GM20000 (cell line): Measurements from ENCODE around the gene PTPRN2.

Experiments
- DNase-seq: peaks from one replicate; pipeline ENCODE4 v3.0.0; 2012; ENCODE audit warnings: low spot score
- CTCF ChIP-seq: IDR thresholded peaks from 2 replicates; pipeline ENCODE4 v1.5.1; 2012; ENCODE audit warnings: mild to moderate bottlenecking, control low read depth; ENCODE audit errors: extremely low read depth, missing control alignments

PTPRN2 gene

GRCh38 chr7:157908006-157908782 is 679.4 kb downstream of the PTPRN2 start:
- no peak for TF ChIP-seq CTCF
- no peak for DNase-seq

DNA sequence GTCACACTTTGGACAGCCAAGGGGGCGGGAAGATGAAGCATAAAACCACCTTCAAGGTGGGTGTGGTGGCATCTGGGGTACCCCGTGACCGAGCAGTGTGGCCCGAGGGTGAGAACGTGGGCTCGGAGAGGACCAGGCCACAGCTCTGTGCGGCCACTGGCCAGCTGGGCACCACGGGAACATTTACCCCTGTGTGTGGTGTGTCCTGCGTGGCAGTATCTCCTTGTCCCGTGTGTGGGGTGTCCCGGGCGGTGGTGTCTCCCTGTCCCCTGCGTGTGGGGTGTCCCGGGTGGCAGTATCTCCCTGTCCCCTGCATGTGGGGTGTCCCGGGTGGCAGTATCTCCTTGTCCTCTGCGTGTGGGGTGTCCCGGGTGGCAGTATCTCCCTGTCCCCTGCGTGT is 680.5 kb downstream of the PTPRN2 start:
- no peak for TF ChIP-seq CTCF
- no peak for DNase-seq

DNA sequence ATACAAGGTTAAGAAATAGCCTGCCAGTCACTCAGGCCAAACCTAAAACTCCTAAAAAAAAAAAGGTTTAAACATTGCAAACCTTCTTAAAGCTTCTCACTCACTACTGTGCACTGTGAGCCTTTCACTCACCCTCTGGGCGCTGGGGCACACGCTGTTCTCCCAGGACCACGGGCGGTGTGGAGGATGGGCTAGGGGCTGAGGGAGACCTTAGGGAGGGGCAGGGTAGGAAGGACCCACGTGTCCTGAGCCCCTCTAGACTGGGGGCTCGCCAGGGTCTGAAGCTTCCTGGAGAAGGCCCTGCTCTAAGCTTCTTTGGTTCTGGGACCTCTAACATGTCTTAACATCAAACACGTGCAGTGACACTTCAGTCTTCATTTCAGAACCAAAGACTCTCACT is 681.0 kb downstream of the PTPRN2 start:
- DNase-seq: no peak
- no peak for TF ChIP-seq CTCF

DNA sequence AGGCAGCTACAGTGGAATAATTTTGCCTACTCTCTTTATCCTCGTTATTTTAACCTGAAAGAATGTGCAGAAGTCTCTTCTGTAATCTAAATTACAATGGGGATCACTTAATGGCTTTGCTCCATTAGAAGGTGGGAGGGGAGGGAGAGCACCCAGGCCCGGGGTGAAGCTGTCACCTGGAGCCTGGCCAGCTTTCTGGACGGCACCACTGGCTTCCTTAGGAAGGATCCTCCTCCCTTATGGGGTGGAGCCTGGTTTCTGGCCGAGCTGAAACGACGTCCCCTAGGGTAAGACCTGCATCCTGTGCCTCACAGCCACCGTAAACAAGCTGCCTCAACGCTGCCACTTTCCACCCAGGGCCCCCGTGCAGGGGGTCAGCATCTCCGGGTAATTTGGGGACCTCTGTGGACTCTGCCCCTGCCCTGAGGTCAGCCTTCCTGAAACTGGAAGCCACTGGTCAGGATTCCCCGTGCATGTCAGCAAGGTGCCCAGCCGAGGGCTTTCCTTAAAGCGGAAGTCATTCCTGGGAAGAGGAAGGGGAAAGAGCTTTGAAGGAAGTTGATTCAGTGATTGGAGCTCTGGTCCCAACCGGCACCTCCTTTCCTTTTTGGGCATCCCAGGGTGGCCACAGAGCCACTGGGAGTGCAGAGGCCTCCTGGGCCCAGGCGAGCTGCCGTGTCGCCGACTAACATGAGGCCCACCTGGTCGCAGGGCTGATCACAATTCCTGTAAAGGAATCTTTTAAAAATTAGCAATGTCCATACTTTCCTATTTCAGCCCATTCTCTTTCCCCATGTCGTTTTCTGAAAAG is 681.8 kb downstream of the PTPRN2 start:
- DNase-seq: no peak
- TF ChIP-seq CTCF: no peak

DNA sequence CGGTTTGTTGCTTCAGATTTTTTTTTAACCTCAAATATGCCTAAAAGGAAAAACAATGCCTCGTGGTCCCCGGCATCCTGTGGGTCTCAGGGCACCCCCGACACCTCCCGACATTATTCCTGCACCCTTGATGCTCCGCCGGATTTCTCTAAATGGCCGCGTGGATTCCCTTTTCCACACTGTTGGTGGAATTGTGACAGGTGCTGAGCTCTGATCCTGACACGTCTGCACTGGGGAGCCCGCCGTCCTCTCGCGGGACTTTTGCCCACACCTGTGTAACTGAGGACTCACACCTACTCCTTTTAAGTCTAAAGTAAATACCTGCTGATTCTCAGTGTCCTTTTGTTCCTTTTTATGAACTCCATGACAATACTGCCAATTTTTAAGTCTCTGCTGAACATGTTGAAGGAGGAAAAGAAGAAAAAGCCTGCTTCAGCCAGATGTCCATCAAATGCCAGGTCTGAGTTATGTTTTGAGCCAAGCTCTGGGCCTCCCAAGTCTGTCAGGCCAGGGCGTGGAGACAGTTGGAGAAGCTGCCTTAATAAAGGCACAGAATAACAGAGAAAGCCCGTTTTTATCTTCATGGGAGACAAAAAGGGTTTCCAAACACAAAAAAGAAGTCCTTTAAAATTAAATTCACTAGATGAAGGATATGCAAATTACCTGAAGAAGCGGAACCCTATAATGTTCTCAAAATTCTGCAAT is 682.6 kb downstream of the PTPRN2 start:
- DNase-seq: no peak
- no peak for TF ChIP-seq CTCF

DNA sequence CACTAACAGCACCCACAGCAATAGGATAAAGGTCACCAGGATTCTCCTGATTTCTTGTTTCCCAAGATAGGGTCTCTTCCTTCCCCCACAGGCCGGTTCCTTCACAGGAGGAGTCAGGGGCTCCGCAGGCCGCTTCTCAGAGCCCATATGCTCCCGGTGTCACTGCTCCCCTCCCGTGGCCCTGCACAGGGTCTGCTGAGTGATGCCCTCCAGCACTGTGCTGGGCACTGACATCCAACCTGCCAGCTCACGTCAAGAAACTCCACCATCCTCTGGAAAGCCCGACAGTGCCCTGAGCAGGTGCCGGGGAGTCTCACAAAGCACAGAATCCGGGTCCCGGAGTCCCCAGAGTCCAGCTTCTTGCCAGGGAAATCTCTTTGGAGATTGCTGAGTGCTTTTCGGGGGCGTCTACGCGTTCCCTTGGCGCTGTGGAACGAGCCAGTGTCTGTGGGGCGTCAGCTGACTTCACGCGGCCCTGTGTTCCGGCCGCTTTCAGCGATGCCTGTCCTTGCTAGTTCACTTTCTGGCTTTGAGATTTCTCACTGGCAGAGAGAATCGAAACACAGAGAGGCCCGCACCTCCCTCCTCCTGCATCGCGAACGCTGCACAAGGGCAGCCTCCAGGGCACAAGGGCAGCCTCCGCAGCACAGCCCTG is 683.3 kb downstream of the PTPRN2 start:
- TF ChIP-seq CTCF: no peak
- DNase-seq: no peak

DNA sequence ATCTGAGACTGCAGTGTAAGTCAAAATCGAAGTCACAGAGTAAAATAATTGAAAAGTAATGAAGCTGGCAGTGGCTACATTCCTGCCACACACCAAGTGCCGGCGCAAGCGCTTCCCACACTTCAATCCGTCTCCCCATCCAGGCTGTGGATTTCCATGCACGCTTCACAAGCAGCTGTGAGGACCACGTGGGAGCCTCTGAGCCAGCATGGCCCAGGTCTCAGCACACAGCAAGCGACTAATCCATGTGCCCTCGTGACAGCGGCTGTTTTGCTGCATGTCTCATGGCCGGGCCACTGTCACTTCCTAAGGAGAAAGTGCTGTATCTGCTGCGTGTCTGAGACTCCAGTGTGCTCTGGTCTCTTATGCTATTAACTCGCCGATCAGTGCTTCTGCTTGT is 683.9 kb downstream of the PTPRN2 start:
- no peak for TF ChIP-seq CTCF
- no peak for DNase-seq
